Amygdala (tissue), 56 donors: Measurements from ENCODE around the gene SPATA45.

Experiments
- DNase-seq, 56 donors: peaks; one replicate each; lab custom pipeline; 2025; lab: John Stamatoyannopoulos, UW

Gene SPATA45

DNA sequence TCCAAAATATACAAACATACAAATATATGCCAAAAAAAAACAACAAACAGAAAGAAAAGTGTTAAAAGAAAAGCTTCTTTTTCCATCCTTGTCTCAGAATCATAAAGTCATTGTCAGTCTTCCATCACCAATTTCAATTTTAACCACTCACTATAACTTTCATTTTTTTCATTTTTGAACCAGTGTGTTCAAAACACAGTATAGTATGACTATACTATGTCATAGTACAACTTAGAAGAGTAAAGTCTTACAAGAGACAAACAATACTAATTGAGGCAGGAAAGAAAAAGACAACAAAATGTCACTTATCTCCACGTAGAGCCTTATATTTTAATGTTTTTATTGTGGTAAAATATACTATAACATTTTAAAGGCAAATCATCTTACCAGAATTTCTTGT, 63.5 kb downstream of the SPATA45 start:
- DNase-seq: no peak

DNA sequence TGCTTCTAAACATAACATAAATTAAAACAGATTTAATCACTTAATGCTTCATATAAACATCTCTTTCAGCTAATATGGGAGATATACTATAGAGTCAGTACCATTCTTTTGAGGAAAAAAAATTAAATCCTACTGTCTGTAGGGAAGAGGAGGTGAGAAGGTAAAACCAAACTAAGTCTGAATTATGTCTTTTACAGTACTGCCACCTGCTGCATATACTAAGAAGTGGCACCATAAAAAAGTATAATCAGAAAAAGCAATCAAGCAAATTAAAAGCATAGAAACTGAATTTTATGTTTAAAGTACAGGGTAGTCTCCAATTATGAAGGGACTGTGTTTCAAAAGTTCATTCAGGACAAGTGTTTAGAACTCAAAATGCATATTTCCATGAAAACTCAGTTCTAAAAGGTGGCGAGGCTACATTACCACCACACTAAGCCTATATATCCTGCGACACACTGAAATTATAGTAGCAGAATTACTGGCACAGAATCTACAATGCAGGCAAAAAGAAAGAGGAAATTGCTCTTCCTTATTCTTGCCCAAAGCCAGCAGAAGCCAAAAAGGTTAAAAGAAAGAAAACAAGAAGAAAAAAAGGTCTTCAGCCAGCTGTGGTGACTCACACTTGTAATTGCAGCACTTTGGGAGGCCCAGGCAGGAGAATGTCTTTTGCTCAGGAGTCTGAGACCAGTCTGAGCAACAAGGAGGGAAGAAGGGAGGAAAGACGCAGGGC, 64.9 kb downstream of the SPATA45 start:
- no peak for DNase-seq

DNA sequence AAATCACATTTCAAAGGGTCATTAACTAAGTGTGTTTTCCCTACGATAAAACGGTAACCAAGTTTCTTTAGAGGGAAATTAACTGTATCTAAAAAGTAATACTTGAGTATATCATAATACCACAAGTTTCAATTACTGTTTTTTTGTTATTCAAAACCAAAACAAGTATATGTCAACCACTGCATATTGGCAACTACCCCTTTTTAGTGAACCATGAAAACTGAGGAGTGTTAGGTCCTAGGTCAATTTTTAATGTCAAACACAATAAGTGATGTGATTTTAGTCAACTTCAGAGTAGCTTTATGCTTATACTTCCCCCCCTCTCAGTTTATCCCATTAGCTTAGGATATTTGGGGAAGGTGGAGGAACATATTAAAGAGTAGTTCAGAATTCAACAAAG, 66.2 kb downstream of the SPATA45 start:
- no peak for DNase-seq

DNA sequence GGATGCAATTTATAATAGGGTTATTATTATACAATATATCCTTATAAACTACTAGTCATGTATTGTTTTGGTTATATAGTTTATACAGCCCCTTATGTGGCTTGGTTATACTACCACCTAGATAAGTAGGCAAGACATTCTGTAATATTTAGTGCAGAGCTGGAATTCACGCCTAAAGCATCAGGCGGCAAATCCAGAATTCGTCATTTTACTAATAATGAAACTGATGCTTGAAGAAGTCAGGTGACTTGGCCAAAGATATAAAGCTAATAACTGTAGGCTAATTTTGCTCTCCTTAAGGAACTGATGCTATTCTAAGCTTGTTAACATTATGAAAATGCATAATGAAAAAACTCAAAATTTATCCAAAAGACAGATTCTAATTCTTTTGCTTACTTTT, 66.7 kb downstream of the SPATA45 start:
- no peak for DNase-seq
